HepG2 (cell line): ENCODE measurements around the gene CLASP1. TPM values are rescaled to one million over a fixed set of nuclear protein-coding genes. Genes with fewer than 3 reads are reported as not detected.

Experiments used
- KDM5B ChIP-seq: sonication (generic); formaldehyde crosslinking; IDR thresholded peaks from 2 replicates; pipeline ENCODE4 v1.4.0; 2020; ENCODE audit warnings: missing genetic modification reagents, mild to moderate bottlenecking, borderline replicate concordance
- MLXIP ChIP-seq: sonication (generic); formaldehyde crosslinking; IDR thresholded peaks from 2 replicates; pipeline ENCODE4 v1.9.0; 2021; ENCODE audit warnings: missing genetic modification reagents, borderline replicate concordance
- ZNF503 ChIP-seq: sonication (generic); formaldehyde crosslinking; IDR thresholded peaks from 2 replicates; pipeline ENCODE4 v1.4.0; 2020; ENCODE audit warnings: missing genetic modification reagents
- ZNF512B ChIP-seq: sonication (generic); formaldehyde crosslinking; IDR thresholded peaks from 2 replicates; pipeline ENCODE4 v1.5.1; 2020; ENCODE audit warnings: missing genetic modification reagents, mild to moderate bottlenecking, borderline replicate concordance
- ZNF644 ChIP-seq: IDR thresholded peaks from 2 replicates; pipeline ENCODE4 v1.6.1; 2016; ENCODE audit warnings: low read depth
- polyA plus RNA-seq, 8 experiments: library from polyadenylated mRNA; depleted of rRNA in 3 of 8; stranded (reverse) in 7 of 8; unstranded in 1 of 8; fragments of >200 nt; fragmentation: Illumina TruSeq in 4 of 8; extraction: Trizol in 4 of 8; gene quantifications; 2 replicates each; pipeline versions ENCODE4 v1.2.1 to v1.2.3, GENCODE V29; 2011 to 2016; ENCODE audit warnings: low read depth in 4 of 8, missing spikeins in 1 of 8, mixed read lengths in 1 of 8; ENCODE audit not compliant: insufficient read depth in 1 of 8
- total RNA-seq, 5 experiments: library from RNA; depleted of rRNA; stranded (reverse); fragments of >200 nt; fragmentation: Illumina TruSeq; extraction: Trizol; gene quantifications; 2 replicates each; pipeline ENCODE4 v1.2.3, GENCODE V29; 2016; ENCODE audit warnings: low read depth in 1 of 5

CLASP1 gene
- total and polyA plus RNA-seq, 2 of the 13 experiments (the other 11 are each of a cell fraction or from before 2014, with no cell fraction given): 11.7 to 47.9 TPM

DNA sequence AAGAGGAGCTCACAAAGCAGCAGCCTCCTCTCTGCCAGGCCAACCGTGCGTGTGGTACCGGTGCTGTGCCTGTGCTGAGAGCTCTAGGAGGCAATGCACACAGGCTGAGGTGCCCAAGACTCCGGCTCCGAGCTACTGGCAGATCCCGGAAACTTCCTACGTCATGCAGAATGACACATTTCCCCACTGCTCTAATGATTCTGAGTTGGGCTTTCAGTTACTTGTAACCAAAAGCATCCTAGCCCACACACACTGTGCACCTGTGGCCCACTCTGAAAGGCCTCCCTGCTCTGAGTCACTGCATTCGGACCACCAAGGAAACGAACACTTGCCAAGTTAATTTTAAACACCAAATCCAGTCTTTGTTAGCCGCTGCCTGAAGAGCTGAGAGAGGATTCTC lies 127.9 kb downstream of the CLASP1 start (continued):
- TF ChIP-seq ZNF512B (CRISPR knock-in tag): no peak
- TF ChIP-seq ZNF644 (CRISPR knock-in tag): no peak
- TF ChIP-seq ZNF503 (CRISPR knock-in tag): no peak
- TF ChIP-seq MLXIP (CRISPR knock-in tag): no peak
- TF ChIP-seq KDM5B (CRISPR knock-in tag): no peak
